HepG2 (cell line): Measurements from ENCODE around the gene AKAP8. TPM values are rescaled to one million over a fixed set of nuclear protein-coding genes. Genes with fewer than 3 reads are reported as not detected.

Experiments used
- ATAC-seq: fragments of 200-7000 bp; cut with Tn5 transposase; 3 replicates; pipeline ENCODE4 v1.9.1; 2020; ENCODE audit warnings: mild to moderate bottlenecking, moderate library complexity
- BruUV-seq: library from RNA; stranded (reverse); fragments of 400-500 nt; replicated peaks from 2 replicates; lab custom pipeline; 2021; lab: Mats Ljungman, UMichigan
- CTCF ChIA-PET: fragments of 300-600 bp; formaldehyde crosslinking; extraction: SDS; loops from one replicate; lab custom pipeline; 2021; ENCODE audit warnings: low total read pairs, inconsistent platforms, low intra/inter-chr PET ratio; lab: Yijun Ruan, JAX
- POLR2A ChIA-PET: fragments of 350-600 bp; sonication (Branson Sonifier 250); formaldehyde crosslinking; loops from one replicate; lab custom pipeline; 2020; ENCODE audit warnings: antibody characterized with exemption, inconsistent platforms; lab: Yijun Ruan, JAX
- DNase-seq: peaks from one replicate; pipeline ENCODE4 v3.0.0-alpha.2; 2015; ENCODE audit warnings: low spot score
- FAIRE-seq: peaks from 3 replicates; lab custom pipeline; 2011; peaks lifted over from hg19 to GRCh38; lab: Jason Lieb, UNC
- H2AFZ ChIP-seq: one replicate; pipeline ENCODE4 v1.6.1; 2011; ENCODE audit warnings: low read length, inconsistent platforms
- H3K27ac ChIP-seq: fragments of 300-600 bp; 3 replicates; pipeline ENCODE4 v1.8.0; 2011; ENCODE audit warnings: mixed run types, mild to moderate bottlenecking, mixed read lengths, low read length, inconsistent platforms; ENCODE audit not compliant: insufficient read depth; ENCODE audit errors: extremely low read length
- H3K27me3 ChIP-seq, 2 experiments: fragments of 200-600 bp in 1 of 2; 2 replicates in 1 of 2; 3 replicates in 1 of 2; pipeline versions ENCODE4 v1.6.0 to v1.8.0; 2011; ENCODE audit warnings: low read length in 2 of 2, mild to moderate bottlenecking in 2 of 2, moderate library complexity in 2 of 2, inconsistent platforms in 1 of 2; ENCODE audit not compliant: insufficient read depth in 2 of 2, control insufficient read depth in 1 of 2
- H3K36me3 ChIP-seq, 2 experiments: fragments of 200-600 bp in 1 of 2; replicated peaks in 1 of 2; 2 replicates in 1 of 2; 3 replicates in 1 of 2; pipeline versions ENCODE4 v1.5.1 to v1.8.0; 2011; ENCODE audit warnings: low read length in 2 of 2, inconsistent platforms in 1 of 2; ENCODE audit not compliant: insufficient read depth in 2 of 2, control insufficient read depth in 1 of 2
- H3K4me1 ChIP-seq: 2 replicates; pipeline ENCODE4 v1.5.1; 2012; ENCODE audit warnings: low read length, inconsistent platforms; ENCODE audit not compliant: insufficient read depth
- H3K4me2 ChIP-seq: 2 replicates; pipeline ENCODE4 v1.6.0; 2011; ENCODE audit warnings: low read depth, low read length, inconsistent platforms
- H3K4me3 ChIP-seq, 3 experiments: fragments of 200-600 bp in 1 of 3; sonication (generic), shearing (Covaris generic) in 1 of 3; replicated peaks in 1 of 3; 2 replicates each; pipeline ENCODE4 v1.5.1; 2011 to 2016; ENCODE audit warnings: low read length in 3 of 3, inconsistent platforms in 2 of 3, low read depth in 2 of 3, mild to moderate bottlenecking in 2 of 3, control low read depth in 1 of 3, mixed read lengths in 1 of 3; ENCODE audit not compliant: insufficient read depth in 1 of 3
- H3K79me2 ChIP-seq: one replicate; pipeline ENCODE4 v1.6.1; 2011; ENCODE audit warnings: low read length, inconsistent platforms; ENCODE audit not compliant: insufficient read depth
- H3K9ac ChIP-seq: 2 replicates; pipeline ENCODE4 v1.6.0; 2011; ENCODE audit warnings: mild to moderate bottlenecking, low read depth, low read length, inconsistent platforms; ENCODE audit not compliant: insufficient read depth
- H3K9me3 ChIP-seq: 2 replicates; pipeline ENCODE4 v1.5.1; 2012; ENCODE audit warnings: mild to moderate bottlenecking, low read length
- H4K20me1 ChIP-seq: 2 replicates; pipeline ENCODE4 v1.6.0; 2011; ENCODE audit warnings: inconsistent platforms, mild to moderate bottlenecking, low read length, moderate library complexity; ENCODE audit not compliant: insufficient read depth
- ARNT ChIP-seq: fragments of 450-650 bp; IDR thresholded peaks from 2 replicates; pipeline ENCODE4 v1.6.1; 2017
- ATF6 ChIP-seq: sonication (generic); formaldehyde crosslinking; conservative IDR thresholded peaks from 2 replicates; pipeline ENCODE4 v1.4.0; 2020; ENCODE audit warnings: missing genetic modification reagents
- ELK4 ChIP-seq: sonication (generic); formaldehyde crosslinking; IDR thresholded peaks from 2 replicates; pipeline ENCODE4 v1.9.0; 2021; ENCODE audit warnings: missing genetic modification reagents, borderline replicate concordance
- HMGXB4 ChIP-seq, 2 experiments: sonication (generic) in 1 of 2; formaldehyde crosslinking in 1 of 2; IDR thresholded peaks; 2 replicates each; pipeline versions ENCODE4 v1.4.0 to v1.6.1; 2018 to 2020; ENCODE audit warnings: missing genetic modification reagents in 2 of 2, borderline replicate concordance in 1 of 2, low read depth in 1 of 2, mild to moderate bottlenecking in 1 of 2, missing biosample characterization in 1 of 2
- HNF1B ChIP-seq: sonication (generic); formaldehyde crosslinking; IDR thresholded peaks from 2 replicates; pipeline ENCODE4 v1.5.1; 2020; ENCODE audit warnings: mild to moderate bottlenecking, moderate library complexity, missing genetic modification reagents
- KLF9 ChIP-seq: IDR thresholded peaks from 2 replicates; pipeline ENCODE4 v1.6.1; 2016; ENCODE audit warnings: low read depth
- LCORL ChIP-seq, 2 experiments: fragments of 450-650 bp in 1 of 2; sonication (generic) in 1 of 2; formaldehyde crosslinking in 1 of 2; IDR thresholded peaks; 2 replicates each; pipeline versions ENCODE4 v1.5.0 to v1.6.1; 2017 to 2020; ENCODE audit warnings: antibody characterized with exemption in 1 of 2, missing genetic modification reagents in 1 of 2
- PCBP1 ChIP-seq: fragments of 200-400 bp; formaldehyde crosslinking; IDR thresholded peaks from 2 replicates; pipeline ENCODE4 v1.6.1; 2017; ENCODE audit warnings: mild to moderate bottlenecking, low read depth, low read length, borderline replicate concordance
- SP1 ChIP-seq, 2 experiments: fragments of 450-650 bp in 1 of 2; sonication (generic) in 1 of 2; formaldehyde crosslinking in 1 of 2; IDR thresholded peaks; 2 replicates each; pipeline versions ENCODE4 v1.4.0 to v1.6.1; 2016 to 2020; ENCODE audit warnings: missing genetic modification reagents in 1 of 2
- ZBTB39 ChIP-seq: sonication (generic); formaldehyde crosslinking; IDR thresholded peaks from 2 replicates; pipeline ENCODE4 v1.5.0; 2020; ENCODE audit warnings: missing genetic modification reagents
- ZMAT3 ChIP-seq: sonication (generic); formaldehyde crosslinking; conservative IDR thresholded peaks from 2 replicates; pipeline ENCODE4 v1.7.0; 2021; ENCODE audit warnings: missing genetic modification reagents
- ZNF34 ChIP-seq: sonication (generic); formaldehyde crosslinking; IDR thresholded peaks from 2 replicates; pipeline ENCODE4 v1.4.0; 2020; ENCODE audit warnings: mild to moderate bottlenecking, missing genetic modification reagents, borderline replicate concordance
- ZNF382 ChIP-seq: sonication (generic); formaldehyde crosslinking; IDR thresholded peaks from 2 replicates; pipeline ENCODE4 v1.5.0; 2020; ENCODE audit warnings: missing genetic modification reagents, mild to moderate bottlenecking, borderline replicate concordance
- ZNF563 ChIP-seq: sonication (generic); formaldehyde crosslinking; IDR thresholded peaks from 2 replicates; pipeline ENCODE4 v1.8.0; 2022; ENCODE audit warnings: mild to moderate bottlenecking, moderate library complexity, missing genetic modification reagents
- ZNF674 ChIP-seq: sonication (generic); formaldehyde crosslinking; IDR thresholded peaks from 2 replicates; pipeline ENCODE4 v1.5.0; 2020; ENCODE audit warnings: low read depth, mild to moderate bottlenecking, missing genetic modification reagents
- WGBS: methylation state at CpG from one replicate; pipeline ENCODE4 v1.1.6; 2017; ENCODE audit warnings: low lambda C conversion rate; 5-methylcytosine and 5-hydroxymethylcytosine counted together
- in situ Hi-C: cut with HindIII; loops from 2 replicates; pipeline ENCODE4 v1.10.0; 2017; ENCODE audit warnings: low pct_unique_long_range_greater_than_20kb; ENCODE audit not compliant: extremely low pct_ligation_motif_present
- intact Hi-C: fragments of 100-400 bp; cut with micrococcal nuclease; formaldehyde crosslinking; loops from one replicate; pipeline ENCODE4 v1.10.0; 2022; ENCODE audit not compliant: unreplicated experiment
- polyA plus RNA-seq, 8 experiments: library from polyadenylated mRNA; depleted of rRNA in 3 of 8; stranded (reverse) in 7 of 8; unstranded in 1 of 8; fragments of >200 nt; fragmentation: Illumina TruSeq in 4 of 8; extraction: Trizol in 4 of 8; gene quantifications; 2 replicates each; pipeline versions ENCODE4 v1.2.1 to v1.2.3, GENCODE V29; 2011 to 2016; ENCODE audit warnings: low read depth in 4 of 8, missing spikeins in 1 of 8, mixed read lengths in 1 of 8; ENCODE audit not compliant: insufficient read depth in 1 of 8
- total RNA-seq, 5 experiments: library from RNA; depleted of rRNA; stranded (reverse); fragments of >200 nt; fragmentation: Illumina TruSeq; extraction: Trizol; gene quantifications; 2 replicates each; pipeline ENCODE4 v1.2.3, GENCODE V29; 2016; ENCODE audit warnings: low read depth in 1 of 5

Gene AKAP8
- total and polyA plus RNA-seq, 2 of the 13 experiments (the other 11 are each of a cell fraction or from before 2014, with no cell fraction given) = 15.9 to 22.1 TPM

DNA sequence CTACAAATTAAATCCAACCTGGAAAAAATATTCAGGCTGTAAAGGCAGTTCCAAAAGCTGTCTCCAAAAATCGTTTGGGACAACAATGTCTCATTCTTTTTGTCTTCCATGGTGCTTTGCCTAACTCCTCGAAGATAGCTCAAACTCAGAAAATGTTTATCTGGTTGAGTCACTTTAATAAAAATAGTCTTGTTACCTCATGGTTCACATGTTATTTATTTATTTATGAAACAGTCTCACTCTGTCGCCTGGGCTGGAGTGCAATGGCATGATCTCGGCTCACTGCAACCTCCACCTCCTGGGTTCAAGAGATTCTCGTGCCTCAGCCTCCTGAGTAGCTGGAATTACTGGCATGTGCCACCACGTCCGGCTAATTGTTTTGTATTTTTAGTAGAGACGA lies 42.4 kb downstream of the AKAP8 start:
- ChIA-PET CTCF (no interaction called here), POLR2A (interaction anchor here (0.6 kb wide), 1 partner anchor 121 kb away, joined by 3 read pairs; no protein-coding TSS in a partner anchor)
- TF ChIP-seq ZMAT3 (no peak), ZBTB39 (CRISPR knock-in tag) (no peak), ZNF382 (no peak), LCORL (IDR thresholded peaks at IDR 0.05) (no peak), LCORL (CRISPR knock-in tag; IDR thresholded peaks at IDR 0.05) (no peak), PCBP1 (no peak), KLF9 (CRISPR knock-in tag) (no peak), ATF6 (CRISPR knock-in tag) (no peak), HNF1B (CRISPR knock-in tag) (no peak), ZNF563 (CRISPR knock-in tag) (no peak), SP1 (IDR thresholded peaks at IDR 0.05) (no peak), SP1 (CRISPR knock-in tag; IDR thresholded peaks at IDR 0.05) (no peak), ZNF674 (no peak), ARNT (no peak), HMGXB4 (CRISPR knock-in tag; IDR thresholded peaks at IDR 0.05; ENCODE audit: borderline replicate concordance in 1 of 2, low read depth in 1 of 2) (no peak), ELK4 (CRISPR knock-in tag) (no peak), ZNF34 (CRISPR knock-in tag) (no peak)

More for the DNA sequence above, 42.4 kb downstream of the AKAP8 start:
- Histone ChIP-seq H4K20me1 (no peaks in the 10 kb centered on the region), H3K27ac (no peak overlapping the region), H3K9ac (no peak overlapping the region), H3K4me2 (no peak overlapping the region), H3K27me3 (no peaks in the 10 kb centered on the region), H3K9me3 (no peaks in the 10 kb centered on the region), H2AFZ (no peak overlapping the region), H3K36me3 (peaks cover 0 to 4% of the 10 kb centered on the region in 2 experiments; a peak in 1 of 5 replicates), H3K79me2 (peaks cover 12% of the 10 kb centered on the region), H3K4me3 (no peak overlapping the region), H3K4me1 (peaks cover 11% of the 10 kb centered on the region)
- intact Hi-C loops = no loop called here
- WGBS = 87% methylated on average over 8 of the region's 8 CpGs
- no peak for DNase-seq
- no TSS peak for BruUV-seq
- no peak for ATAC-seq
- FAIRE-seq = no peak
- in situ Hi-C loops = no loop called here
